ENCODE measurements around the gene RMND5A.
"Not testable (repeated sequence)": the region's sequence is repeated elsewhere in the genome, so short reads cannot be mapped to it uniquely, and the experiment has no call there.

Gene RMND5A

GRCh38 chr2:86741889-86742498, 21.9 kb downstream of the RMND5A start:
- not testable (repeated sequence) for H3K4me3 Mint-ChIP-seq; H3K27ac Mint-ChIP-seq; H3K27me3 Mint-ChIP-seq (ENCODE audit: low read depth); H3K4me1 Mint-ChIP-seq; H3K9me3 Mint-ChIP-seq
- H3K36me3 Mint-ChIP-seq (ENCODE audit: low read depth), result peaks cover 33% of the 10 kb centered on the region

DNA sequence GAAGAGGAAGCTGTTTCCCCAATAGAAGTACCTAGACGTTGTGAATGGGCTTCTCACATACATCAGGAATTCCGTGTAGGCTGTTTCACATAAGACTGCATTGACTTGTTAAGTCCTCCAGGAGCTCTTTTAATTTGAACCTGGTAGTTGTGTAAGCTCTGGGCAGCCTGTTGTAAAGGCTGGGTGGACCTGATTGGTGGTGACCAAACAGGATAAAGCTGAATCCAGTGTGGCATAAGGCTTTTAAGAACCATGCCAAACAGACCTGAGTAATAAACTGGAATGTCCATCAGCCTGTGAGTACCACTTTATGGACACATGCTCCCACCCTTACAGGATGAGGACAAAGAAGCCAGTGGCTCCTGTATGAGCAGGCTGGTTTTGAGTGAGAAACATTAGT, 24.1 kb downstream of the RMND5A start:
- TF ChIP-seq CTCF (IDR thresholded peaks at IDR 0.05; ENCODE audit: unreplicated experiment in 3 of 3), result no peak
- no peaks in the 10 kb centered on the region for H3K27me3 Mint-ChIP-seq (ENCODE audit: low read depth)
- no peak overlapping the region for H3K27ac Mint-ChIP-seq
- H3K4me1 Mint-ChIP-seq, result no peaks in the 10 kb centered on the region
- H3K9me3 Mint-ChIP-seq, result peaks cover 4% of the 10 kb centered on the region
- H3K36me3 Mint-ChIP-seq (ENCODE audit: low read depth), result peaks cover 52% of the 10 kb centered on the region
- H3K4me3 Mint-ChIP-seq, result no peak overlapping the region

DNA sequence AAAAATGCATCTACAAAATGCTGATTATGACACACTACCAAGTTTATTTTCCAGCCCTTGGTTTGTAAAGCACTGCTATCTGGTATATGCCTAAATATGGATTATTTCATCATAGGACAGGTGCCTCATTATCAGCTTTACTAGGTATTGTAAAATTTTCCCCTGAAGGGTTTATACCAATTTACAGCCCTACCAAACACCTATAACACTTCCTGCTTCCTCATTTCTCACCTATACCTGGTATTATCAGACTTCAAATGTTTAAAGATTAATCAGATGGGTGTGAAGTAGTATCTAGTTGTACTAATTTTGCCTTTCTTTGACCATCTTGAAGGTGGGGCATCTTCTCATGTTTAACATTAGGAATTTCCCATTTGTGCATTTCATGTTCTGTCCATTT, 26.8 kb downstream of the RMND5A start:
- TF ChIP-seq CTCF (IDR thresholded peaks at IDR 0.05; ENCODE audit: unreplicated experiment in 3 of 3), result no peak
- Mint-ChIP-seq H3K27me3 (ENCODE audit: low read depth) (no peaks in the 10 kb centered on the region), H3K9me3 (peaks cover 22% of the 10 kb centered on the region), H3K27ac (no peak overlapping the region), H3K36me3 (ENCODE audit: low read depth) (peaks cover 80% of the 10 kb centered on the region), H3K4me3 (no peak overlapping the region), H3K4me1 (no peaks in the 10 kb centered on the region)

- Mint-ChIP-seq H3K27me3 (ENCODE audit: low read depth) (no peaks in the 10 kb centered on the region), H3K9me3 (peaks cover 25% of the 10 kb centered on the region), H3K36me3 (ENCODE audit: low read depth) (peaks cover 84% of the 10 kb centered on the region), H3K4me1 (no peaks in the 10 kb centered on the region), H3K4me3 (no peak overlapping the region), H3K27ac (peak overlapping the region in 1 of 3 experiments; percentile 15)
- TF ChIP-seq CTCF (IDR thresholded peaks at IDR 0.05; ENCODE audit: unreplicated experiment in 3 of 3), result no peak
Observed at GRCh38 chr2:86747711-86748639, 27.9 kb downstream of the RMND5A start.

DNA sequence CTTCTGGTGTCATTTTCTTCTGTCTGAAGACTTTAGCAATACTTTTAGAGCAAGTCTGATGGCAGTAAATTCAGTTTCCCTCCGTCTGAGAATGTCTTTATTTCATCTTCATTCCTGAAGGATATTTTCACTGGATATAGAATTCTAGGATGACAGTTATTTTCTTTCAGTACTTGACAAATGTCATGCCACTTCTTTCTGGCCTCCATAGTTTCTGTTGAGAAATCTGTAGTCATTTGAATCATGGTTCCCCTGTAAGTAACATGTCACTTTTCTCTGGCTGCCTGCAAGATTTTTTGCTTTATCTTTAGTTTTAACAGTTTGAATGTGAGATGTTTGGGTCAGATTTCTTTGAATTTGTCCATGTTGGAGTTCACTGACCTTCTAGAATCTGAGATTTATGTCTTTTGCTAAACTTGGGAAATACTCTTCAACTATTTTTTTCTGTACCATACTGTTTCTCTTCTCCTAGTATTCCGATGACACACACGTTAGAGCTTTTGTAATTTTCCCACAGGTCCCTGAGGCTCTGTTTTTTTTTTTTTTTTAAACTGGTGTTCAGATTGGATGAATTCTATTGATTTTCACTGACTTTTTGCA, 30.2 kb downstream of the RMND5A start:
- no peak overlapping the region for H3K27ac Mint-ChIP-seq
- peaks cover 94% of the 10 kb centered on the region for H3K36me3 Mint-ChIP-seq (ENCODE audit: low read depth)
- no peaks in the 10 kb centered on the region for H3K27me3 Mint-ChIP-seq (ENCODE audit: low read depth)
- H3K9me3 Mint-ChIP-seq, result peaks cover 25% of the 10 kb centered on the region
- TF ChIP-seq CTCF (IDR thresholded peaks at IDR 0.05; ENCODE audit: unreplicated experiment in 3 of 3), result no peak
- no peak overlapping the region for H3K4me3 Mint-ChIP-seq
- no peaks in the 10 kb centered on the region for H3K4me1 Mint-ChIP-seq

GRCh38 chr2:86751778-86752177, 31.7 kb downstream of the RMND5A start:
- H3K27ac Mint-ChIP-seq, result no peak overlapping the region
- peaks cover 96% of the 10 kb centered on the region for H3K36me3 Mint-ChIP-seq (ENCODE audit: low read depth)
- no peak overlapping the region for H3K4me3 Mint-ChIP-seq
- peaks cover 25% of the 10 kb centered on the region for H3K9me3 Mint-ChIP-seq
- no peaks in the 10 kb centered on the region for H3K27me3 Mint-ChIP-seq (ENCODE audit: low read depth)
- no peaks in the 10 kb centered on the region for H3K4me1 Mint-ChIP-seq
- TF ChIP-seq CTCF (IDR thresholded peaks at IDR 0.05; ENCODE audit: unreplicated experiment in 3 of 3), result no peak

Measured in nephron (organoid).